GM21423 (cell line): ENCODE measurements around the gene LAPTM5.
A peak's percentile ranks its signal among the peaks of the same experiment; 100 is the strongest.

Source experiments
- ATAC-seq: cut with Tn5 transposase; IDR thresholded peaks from one replicate; pipeline ENCODE4 v1.9.1; 2021; ENCODE audit warnings: mild to moderate bottlenecking, moderate library complexity; ENCODE audit not compliant: unreplicated experiment

The LAPTM5 gene

DNA sequence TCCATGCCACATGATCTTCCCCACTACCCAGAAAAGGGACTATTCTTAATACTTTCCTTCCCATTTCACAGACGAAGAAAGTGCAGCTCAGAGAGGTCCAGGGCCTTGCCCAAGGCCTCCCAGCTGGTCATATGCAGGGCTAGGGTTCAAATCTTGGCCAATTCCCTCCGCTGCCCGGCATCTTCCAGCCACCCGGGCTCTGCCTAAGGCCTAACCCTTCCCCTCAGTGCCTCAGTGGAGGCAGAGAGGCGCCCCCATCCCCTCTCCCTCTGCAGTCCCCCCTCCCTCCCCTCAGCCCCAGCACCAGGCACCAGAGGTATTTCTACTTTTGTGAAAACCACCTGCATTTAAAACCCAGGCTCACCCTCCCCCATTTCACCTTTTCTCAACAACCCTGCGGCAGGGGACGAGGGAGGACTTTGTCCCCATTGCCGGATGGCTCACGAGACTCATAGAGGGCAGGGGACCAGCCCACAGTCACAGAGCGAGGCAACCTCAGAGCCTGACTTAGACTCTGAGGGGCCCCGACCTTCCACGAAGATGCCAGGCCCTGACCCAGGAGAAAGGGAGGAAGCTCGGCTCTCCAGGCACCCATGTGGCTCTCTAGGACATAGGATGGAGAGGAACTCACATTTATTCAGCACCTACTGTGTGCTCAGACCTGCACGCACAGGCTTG, 12.3 kb downstream of the LAPTM5 start:
- ATAC-seq = no peak

DNA sequence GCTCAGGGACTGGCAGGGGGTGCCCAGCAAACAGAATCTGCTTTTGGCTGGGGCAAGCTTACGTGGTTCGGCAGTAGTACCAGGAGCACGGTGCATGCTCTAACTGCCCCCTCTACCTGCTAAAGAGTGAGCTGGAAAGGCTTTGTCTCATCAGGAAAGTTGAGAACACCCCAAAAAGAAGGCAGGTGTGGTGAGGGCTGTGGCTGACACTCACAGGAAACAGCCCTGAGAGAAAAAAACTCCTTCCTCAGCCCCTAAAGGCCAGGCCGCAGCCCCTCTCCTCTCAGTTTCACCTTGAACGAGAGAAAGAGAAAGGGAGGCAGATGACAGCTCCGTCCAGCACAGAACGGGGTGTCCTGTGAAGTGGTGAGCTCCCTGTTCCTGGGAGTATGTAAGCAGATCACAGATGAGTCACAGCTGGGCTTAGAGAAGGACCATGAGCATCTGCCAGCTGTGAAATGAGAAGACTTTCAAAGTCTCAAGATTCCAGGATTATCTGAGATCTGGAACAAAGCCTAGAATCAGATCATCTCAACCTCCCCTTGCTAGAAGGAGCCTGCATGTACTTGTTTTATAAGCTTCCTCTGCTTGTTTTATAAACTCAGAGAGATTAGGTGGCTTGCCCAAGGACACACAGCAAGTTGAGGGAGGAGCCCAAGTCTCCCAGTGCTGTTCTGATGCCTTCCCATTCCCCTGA, 13.4 kb downstream of the LAPTM5 start:
- ATAC-seq = peak; percentile 31

- ATAC-seq = no peak
These were observed 14.0 kb downstream of the LAPTM5 start for GRCh38 chr1:30743584-30744059.

GRCh38 chr1:30742963-30743559, 14.5 kb downstream of the LAPTM5 start:
- ATAC-seq = no peak

- no peak for ATAC-seq
These were observed 15.1 kb downstream of the LAPTM5 start for GRCh38 chr1:30742300-30742962.

DNA sequence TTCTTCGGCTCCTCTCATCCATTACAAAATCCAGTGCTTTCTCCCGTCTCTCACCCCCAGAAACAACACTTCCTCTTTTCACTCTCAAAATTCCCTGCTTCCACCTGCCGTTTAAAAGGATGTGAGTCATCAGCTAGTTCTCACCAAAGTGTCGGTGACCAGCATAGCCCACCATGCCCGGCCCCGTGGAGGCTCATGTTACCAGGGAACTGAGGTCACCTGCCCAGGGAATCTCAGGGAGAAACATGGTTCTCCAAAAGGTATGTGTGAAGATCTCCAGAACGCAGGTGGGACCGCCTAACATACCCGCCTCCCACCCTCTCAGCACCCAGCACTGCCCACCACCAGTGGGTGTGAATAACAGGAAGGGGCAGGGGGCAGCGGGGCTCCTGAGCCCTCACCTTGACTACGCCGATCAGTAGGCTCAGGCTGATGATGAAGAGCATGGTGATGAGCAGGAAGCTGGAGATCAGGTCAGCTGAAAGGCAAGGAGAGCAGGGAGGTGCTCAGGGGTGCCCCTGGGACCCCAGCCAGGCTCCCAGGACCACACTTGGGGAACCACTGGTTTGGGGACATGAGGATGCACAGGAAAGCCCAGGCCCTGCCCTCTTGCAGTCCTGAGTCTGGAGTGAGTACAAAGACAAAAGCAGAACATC, 16.2 kb downstream of the LAPTM5 start:
- no peak for ATAC-seq

DNA sequence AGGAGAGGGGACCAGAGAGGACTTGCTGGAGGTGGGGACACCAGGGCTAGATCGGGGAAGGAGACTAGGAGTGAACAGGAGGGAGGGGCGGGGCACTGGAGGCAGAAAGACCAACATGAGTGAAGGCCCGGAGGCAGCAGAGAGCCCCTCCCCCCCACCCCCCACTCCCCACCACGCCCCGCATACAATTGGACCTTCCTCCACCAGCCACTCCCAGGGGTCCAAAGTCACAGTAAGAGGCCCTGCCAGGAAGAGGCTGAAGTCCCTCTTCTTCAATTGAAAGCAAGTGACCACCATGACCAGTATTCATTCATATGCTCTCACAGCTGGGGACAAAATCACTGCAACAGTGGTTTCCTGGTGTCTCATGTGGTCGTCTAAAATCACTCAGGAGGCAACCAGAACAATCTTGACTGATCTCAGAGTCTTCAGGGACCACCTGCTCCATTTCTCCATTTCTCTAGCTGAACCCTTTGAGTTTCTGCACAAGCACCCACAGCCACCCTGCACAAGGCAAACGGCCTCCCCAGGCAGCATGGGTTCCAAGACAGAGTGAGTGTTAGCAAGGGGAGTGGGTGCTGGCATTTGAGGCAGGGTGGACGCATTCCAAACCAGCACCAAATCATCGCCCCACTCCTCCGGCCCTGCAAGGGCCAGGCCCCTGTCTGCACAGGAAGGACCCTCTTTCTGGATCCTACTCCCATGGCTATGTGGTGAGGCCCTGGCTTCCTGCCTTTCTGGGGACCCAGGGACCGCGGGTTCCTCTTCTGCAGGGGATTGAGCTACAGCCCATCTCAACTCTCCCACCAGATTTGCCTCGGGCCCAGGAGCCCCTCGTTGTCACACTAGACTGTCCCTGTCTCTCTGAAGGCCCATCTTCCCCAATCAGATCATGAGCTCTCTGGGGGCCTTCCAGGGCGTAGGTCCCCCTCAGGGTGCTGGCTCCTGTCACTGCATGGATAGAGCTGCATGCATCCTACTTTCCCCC, 17.0 kb downstream of the LAPTM5 start:
- ATAC-seq = no peak

DNA sequence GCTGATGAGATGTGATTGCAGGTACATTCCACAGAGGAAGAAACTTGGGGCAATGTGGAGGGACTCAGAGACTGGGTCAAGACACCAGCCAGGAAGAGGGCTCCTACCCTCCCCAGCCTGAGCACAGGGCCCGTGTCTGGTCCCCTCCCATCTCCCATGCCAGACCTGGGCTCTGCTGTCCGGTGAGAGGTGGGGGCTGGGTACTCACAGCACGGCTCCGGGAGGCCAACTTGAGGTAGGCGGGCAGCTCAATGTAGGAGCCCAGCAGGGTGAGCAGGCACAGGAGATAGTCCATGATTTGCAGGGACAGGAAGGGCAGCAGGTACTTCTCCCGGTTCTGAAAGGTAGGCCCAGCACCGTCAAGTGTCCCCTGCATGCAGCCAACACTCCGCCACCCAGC, 18.0 kb downstream of the LAPTM5 start:
- no peak for ATAC-seq

- no peak for ATAC-seq
These were observed 18.6 kb downstream of the LAPTM5 start for GRCh38 chr1:30738715-30739559.

DNA sequence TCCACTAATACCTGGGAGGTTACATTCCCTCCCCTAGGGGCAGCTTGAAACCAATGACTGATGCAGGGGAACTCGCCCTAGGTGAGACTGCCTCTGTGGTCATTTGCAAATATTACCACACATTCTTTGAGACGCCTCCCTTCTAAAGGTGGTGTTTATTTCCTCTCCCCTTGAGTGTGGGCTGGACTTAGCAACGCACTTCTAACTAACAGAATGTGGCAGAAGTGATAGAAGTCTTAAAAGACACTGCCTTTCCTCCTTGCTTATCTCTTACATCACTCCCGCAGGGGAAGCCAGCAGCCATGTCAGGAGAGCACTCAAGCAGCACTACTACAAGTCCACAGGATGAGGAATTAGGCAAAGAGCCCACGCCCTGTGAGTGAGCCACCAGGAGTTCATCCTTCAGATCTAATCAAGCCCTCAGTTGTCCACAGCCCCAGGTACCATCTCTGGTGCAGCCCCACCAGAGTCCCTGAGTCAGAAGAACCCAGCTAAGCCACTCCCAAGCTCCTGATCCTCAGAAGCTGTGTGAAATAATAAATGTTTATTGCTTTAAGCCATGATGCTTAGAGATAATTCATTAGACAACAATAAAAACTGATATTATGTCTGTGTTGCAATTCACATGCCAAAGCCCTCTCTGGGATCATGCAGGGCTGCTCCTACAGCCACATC, 19.4 kb downstream of the LAPTM5 start:
- no peak for ATAC-seq

DNA sequence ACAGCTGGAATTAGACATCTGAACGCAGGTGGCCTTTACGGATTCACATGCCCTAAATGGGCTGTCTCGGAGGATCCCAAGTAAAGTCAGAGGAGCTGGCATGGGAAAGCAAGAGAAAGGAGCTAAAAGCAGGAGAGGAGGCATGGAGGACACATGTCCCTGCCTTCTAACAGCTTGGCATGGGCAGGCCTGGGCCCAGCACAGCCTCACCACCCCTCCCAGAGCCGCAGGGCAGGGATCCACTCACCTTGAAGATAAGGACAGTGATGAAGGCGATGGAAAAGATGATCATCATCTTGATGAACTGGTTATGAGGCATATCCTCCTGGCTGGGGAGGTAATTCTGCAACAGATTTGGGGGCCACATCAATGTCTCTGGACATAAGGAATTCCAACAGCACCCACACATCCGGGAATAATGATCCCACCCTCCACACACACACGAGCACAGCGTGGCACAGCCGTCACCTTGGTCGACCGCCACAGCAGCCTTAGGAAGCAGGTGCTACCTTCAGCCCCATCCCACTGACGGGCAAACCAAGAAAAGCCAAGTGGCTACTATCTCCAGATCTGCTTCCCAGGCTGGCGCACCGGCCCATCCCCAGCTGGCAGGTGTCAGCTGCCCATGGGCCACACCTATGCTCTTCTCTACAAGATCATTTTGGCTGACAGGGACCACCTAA, 20.1 kb downstream of the LAPTM5 start:
- ATAC-seq = no peak

DNA sequence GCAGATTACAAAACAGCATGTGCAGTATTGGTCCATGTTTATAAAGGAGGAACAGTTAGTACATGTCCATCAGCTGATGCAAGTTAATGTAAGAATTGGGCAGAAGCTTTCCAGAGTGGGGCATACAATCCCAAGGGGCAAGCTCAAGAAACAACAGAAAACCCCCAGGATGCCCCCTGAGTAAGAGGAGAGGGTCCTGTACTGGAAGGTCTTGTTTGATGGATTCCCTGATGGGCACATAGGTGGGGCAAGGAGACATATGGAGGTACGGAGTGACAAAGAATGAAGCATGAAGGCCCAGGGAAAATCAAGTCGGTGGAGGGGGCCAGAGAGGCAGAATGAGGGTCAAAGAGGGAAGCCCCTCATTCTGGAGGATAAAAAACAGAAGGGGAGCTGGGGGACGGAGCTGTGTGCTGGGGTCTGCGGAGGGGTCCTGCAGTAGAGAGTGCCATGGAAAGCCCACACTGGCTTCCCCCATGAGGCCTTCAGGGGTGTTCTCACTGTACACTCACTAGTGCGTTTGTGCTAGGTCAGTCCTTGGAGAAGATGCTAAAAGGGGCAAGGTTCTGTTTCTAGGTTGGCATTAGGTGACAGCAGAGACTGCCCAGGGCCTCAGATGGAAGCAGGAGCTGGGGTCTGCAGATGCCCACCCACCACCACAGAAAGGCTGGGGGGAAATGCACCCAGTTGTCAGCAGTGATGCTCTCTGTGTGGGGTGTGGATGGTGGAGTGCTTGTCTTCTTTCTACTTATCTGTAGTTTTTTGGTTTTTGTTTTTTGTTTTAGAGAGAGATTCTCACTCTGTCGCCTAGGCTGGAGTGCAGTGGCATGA, 21.7 kb downstream of the LAPTM5 start:
- ATAC-seq = no peak

DNA sequence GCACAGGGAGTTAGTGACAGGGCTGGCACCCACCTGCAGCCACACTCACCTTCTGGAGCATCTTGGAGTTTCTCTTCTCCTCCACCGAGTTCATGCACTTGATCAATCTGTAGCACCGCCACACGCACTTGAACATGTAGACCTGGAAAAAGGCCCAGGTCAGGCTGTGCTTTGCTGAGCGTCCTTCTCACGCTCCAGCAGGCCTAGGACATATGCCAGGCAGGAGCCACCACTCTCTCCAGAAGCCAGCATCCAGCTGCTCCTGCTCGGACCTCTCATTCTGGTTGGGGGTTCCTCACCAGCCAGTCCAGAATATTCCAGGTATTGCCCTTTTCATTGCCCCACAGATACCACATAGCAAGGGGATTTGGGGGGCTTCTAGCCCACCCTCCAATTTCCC, 22.4 kb downstream of the LAPTM5 start:
- ATAC-seq = no peak

GRCh38 chr1:30734580-30734979, 23.0 kb downstream of the LAPTM5 start:
- no peak for ATAC-seq

DNA sequence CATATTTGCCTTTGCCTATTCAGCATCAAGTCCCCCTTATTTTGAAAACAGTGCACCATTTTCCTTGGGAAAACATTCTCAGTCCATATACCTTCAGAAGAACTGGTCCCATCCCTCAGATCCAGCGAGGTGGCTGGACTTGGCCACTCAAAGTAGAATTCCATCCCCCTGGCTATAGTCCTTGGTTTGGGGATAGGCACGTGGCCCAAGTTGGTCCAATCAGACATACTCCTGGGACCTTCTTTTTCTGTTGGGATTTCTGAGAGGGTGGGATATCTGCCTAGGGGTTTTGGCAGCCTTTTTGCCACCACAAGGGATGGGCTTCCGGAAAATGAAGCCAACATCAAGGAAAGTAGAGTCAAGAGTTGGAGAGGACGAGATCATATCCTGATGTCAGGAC, 23.5 kb downstream of the LAPTM5 start:
- no peak for ATAC-seq

GRCh38 chr1:30733493-30733892, 24.1 kb downstream of the LAPTM5 start:
- no peak for ATAC-seq
